Breast epithelium (tissue), 4 donors: ENCODE data around the gene PFKL. TPM values are rescaled to one million over a fixed set of nuclear protein-coding genes. Genes with fewer than 3 reads are reported as not detected.
"Not testable (repeated sequence)": the region's sequence is repeated elsewhere in the genome, so short reads cannot be mapped to it uniquely, and the experiment has no call there.

Experiments
- DNase-seq, 2 donors: peaks; one replicate each; pipeline ENCODE4 v3.0.0-alpha.2; 2019; ENCODE audit warnings: low spot score in 2 of 2
- H3K27ac ChIP-seq, 2 donors: fragments of 200-600 bp; sonication (generic) in 1 of 2; one replicate each; pipeline ENCODE4 v1.5.1; 2016 to 2019; ENCODE audit warnings: mild to moderate bottlenecking in 1 of 2
- H3K27me3 ChIP-seq, 2 donors: fragments of 200-600 bp; sonication (generic) in 1 of 2; one replicate each; pipeline versions ENCODE4 v1.5.1 to v1.6.0; 2017 to 2019; ENCODE audit warnings: control low read depth in 1 of 2, mild to moderate bottlenecking in 1 of 2
- H3K36me3 ChIP-seq: fragments of 200-600 bp; one replicate; pipeline ENCODE4 v1.5.1; 2019
- H3K4me1 ChIP-seq, 2 donors: fragments of 200-600 bp; sonication (generic); one replicate each; pipeline ENCODE4 v1.5.1; 2016 to 2019; ENCODE audit warnings: control low read depth in 1 of 2
- H3K4me3 ChIP-seq, 3 donors: fragments of 200-600 bp; sonication (generic); 1 replicate in 2 of 3; 2 replicates in 1 of 3; pipeline ENCODE4 v1.5.1; 2016 to 2019; ENCODE audit warnings: mild to moderate bottlenecking in 3 of 3, moderate library complexity in 2 of 3
- H3K9me3 ChIP-seq, 2 donors: fragments of 200-600 bp; sonication (generic) in 1 of 2; one replicate each; pipeline ENCODE4 v1.5.1; 2016 to 2019; ENCODE audit warnings: control low read depth in 1 of 2
- POLR2A ChIP-seq: fragments of 450-650 bp; IDR thresholded peaks from one replicate; pipeline ENCODE4 v1.6.1; 2016; ENCODE audit warnings: antibody characterized with exemption, mild to moderate bottlenecking, moderate library complexity
- POLR2AphosphoS5 ChIP-seq, 3 donors: sonication (generic); formaldehyde crosslinking; IDR thresholded peaks; one replicate each; pipeline ENCODE4 v1.6.1; 2017; ENCODE audit warnings: antibody characterized with exemption in 3 of 3
- intact Hi-C: fragments of 100-400 bp; cut with DNase I; formaldehyde crosslinking; loops from one replicate; pipeline ENCODE4 v1.15.1; 2023; ENCODE audit warnings: low total_unique reads
- total RNA-seq, 3 donors: library from RNA; depleted of rRNA; stranded (reverse); fragments of >200 nt; gene quantifications; one replicate each; pipeline ENCODE4 v1.1.0, GENCODE V29; 2016
- TF ChIP-seq, protein P1 (sequence below), 3 donors: fragments of 450-650 bp; IDR thresholded peaks; one replicate each; pipeline ENCODE4 v1.5.1; 2016 to 2017; ENCODE audit warnings: antibody characterized with exemption in 3 of 3, mild to moderate bottlenecking in 3 of 3, moderate library complexity in 3 of 3

The PFKL gene
- total RNA-seq, 3 donors from 2014 or later, result 80.9 to 101 (median 97.9) TPM

DNA sequence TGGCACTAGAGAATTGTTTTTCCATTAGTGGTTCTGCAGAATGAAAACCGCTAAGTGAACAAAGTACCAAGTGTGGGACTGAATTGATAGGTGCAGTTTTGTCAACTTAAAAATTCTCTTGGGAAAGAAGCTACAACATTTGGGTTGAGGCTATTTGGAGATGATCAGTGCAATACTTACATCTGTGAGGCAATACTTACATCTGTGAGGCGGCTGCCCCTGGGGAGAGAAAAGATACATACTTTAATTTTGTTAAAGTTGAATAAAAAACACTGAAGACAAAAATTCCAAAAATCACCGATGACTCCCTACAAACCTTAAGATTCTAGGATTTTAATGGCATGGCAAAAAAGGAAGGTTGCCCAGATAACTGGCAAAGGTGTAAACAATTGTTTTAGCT lies 37.6 kb downstream of the PFKL start:
- no peak for TF ChIP-seq POLR2AphosphoS5 (IDR thresholded peaks at IDR 0.05)
- TF ChIP-seq POLR2A, result no peak
- TF ChIP-seq, protein P1, sequence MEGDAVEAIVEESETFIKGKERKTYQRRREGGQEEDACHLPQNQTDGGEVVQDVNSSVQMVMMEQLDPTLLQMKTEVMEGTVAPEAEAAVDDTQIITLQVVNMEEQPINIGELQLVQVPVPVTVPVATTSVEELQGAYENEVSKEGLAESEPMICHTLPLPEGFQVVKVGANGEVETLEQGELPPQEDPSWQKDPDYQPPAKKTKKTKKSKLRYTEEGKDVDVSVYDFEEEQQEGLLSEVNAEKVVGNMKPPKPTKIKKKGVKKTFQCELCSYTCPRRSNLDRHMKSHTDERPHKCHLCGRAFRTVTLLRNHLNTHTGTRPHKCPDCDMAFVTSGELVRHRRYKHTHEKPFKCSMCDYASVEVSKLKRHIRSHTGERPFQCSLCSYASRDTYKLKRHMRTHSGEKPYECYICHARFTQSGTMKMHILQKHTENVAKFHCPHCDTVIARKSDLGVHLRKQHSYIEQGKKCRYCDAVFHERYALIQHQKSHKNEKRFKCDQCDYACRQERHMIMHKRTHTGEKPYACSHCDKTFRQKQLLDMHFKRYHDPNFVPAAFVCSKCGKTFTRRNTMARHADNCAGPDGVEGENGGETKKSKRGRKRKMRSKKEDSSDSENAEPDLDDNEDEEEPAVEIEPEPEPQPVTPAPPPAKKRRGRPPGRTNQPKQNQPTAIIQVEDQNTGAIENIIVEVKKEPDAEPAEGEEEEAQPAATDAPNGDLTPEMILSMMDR (IDR thresholded peaks at IDR 0.05), result no peak
- H3K27me3 ChIP-seq, result no peaks in the 10 kb centered on the region
- DNase-seq, result no peak
- H3K27ac ChIP-seq, result peak overlapping the region; percentile 99
- intact Hi-C loops, result no loop called here
- no peaks in the 10 kb centered on the region for H3K9me3 ChIP-seq
- H3K4me1 ChIP-seq, result peaks cover 0 to 7% of the 10 kb centered on the region in 2 donors
- H3K4me3 ChIP-seq, result peak overlapping the region in 1 of 3 donors; percentile 71
- H3K36me3 ChIP-seq, result no peaks in the 10 kb centered on the region

DNA sequence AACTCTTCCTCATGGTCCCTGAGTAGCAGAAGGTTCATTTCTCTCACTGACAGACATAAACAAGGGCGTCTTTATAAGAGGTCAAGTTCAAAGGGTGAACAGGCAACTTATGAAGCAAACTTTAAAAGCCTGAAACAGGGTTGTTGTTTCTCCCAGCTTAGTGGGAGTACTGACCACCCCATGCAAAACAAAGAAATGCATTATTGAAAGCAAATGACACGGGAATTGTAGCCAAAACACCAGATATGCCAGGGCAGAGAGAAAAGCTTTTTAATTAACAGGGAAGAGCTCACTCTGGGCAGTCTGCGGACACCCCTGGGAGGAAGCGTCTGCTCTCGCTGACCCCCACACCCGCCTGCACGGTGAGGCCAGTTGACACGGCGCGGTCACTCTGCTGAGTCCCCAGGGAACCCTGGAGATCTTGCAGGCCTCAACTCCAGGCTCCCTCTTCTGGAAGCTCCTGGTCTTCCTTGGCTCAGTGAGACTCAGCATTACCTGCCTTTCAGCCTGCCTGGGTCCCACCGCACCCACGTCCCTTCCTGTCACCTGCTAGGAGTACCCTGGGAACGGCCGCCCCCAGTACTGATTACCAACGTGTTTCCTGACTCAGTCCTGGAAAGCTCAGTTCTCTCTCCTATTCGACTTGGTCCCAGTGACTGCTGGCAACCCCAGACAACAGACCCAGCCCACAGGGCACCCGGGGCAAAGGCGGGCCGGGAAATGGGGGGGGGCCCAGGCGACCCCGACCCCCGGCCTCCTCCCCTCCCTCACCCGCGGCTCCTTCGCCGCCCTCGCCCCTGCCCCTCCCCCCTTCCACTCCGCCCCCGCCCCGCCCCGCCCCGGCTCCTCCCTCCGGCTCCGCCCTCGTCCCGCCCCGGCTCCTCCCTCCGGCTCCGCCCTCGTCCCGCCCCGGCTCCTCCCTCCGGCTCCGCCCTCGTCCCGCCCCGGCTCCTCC lies 38.4 kb downstream of the PFKL start:
- Histone ChIP-seq H3K4me1 (peaks cover 0 to 7% of the 10 kb centered on the region in 2 donors), H3K36me3 (no peaks in the 10 kb centered on the region), H3K27ac (peak overlapping the region; percentile 99), H3K4me3 (peak overlapping the region; percentile 44 to 89 (median 71)), H3K27me3 (no peaks in the 10 kb centered on the region), H3K9me3 (no peaks in the 10 kb centered on the region)
- intact Hi-C loops, result no loop called here
- TF ChIP-seq, protein P1 (IDR thresholded peaks at IDR 0.05), result peak in 2 of 3 donors; percentile 34 to 50
- TF ChIP-seq POLR2A (no peak), POLR2AphosphoS5 (IDR thresholded peaks at IDR 0.05) (peak in 2 of 3 donors; percentile 17 to 38)
- DNase-seq, result peak in 1 of 2 donors; percentile 78

DNA sequence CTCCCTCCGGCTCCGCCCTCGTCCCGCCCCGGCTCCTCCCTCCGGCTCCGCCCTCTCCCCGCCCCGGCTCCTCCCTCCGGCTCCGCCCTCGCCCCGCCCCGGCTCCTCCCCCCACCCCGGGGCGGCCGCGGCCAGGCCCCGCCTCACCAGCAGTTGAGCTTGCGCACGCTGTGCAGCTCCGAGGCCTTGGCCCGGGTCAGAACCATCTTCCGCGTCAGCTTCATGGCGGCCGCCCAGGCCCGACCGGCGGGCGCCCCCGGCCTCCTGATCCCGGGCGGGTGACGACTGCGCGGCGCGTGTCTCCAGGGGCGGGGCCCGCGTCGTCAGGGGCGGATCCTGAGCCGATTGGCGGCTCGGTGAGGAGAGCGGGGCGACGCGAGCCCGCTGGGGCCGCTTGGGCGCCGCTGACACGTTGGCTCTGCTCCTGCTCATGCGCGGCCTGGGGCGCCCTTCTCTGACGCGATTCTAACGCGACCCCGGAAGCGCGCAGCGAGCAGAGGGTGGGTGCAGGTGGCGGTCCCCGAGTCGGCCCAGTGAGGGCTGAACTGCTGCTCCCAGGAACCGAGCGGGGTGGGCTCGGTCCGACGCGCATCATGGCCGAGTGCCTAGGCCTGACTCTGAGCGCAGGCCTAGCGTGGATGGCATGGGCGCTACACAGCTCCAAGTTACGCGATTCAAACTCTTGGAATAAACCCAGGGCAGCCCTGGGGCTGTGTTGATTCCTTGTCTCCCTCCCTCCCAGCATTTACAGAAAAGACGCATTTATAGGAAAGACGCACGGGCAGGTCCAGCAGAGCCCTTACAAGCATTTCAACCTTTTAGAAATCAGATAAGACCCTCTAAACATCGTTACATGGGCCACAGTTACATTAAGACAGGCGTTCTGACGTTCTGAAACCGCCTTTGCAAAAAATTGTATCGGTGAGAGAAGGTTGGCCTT lies 39.4 kb downstream of the PFKL start, which contains the start of gene CFAP410:
Gene CFAP410 (minus strand): TSS at position 420 of the 940 bp plus-strand sequence. CDS start 196 bp downstream, at position 224.
- TF ChIP-seq POLR2A (peak; percentile 96), POLR2AphosphoS5 (IDR thresholded peaks at IDR 0.05) (peak; percentile 99)
- TF ChIP-seq, protein P1 (IDR thresholded peaks at IDR 0.05), result peak in 1 of 3 donors; percentile 17
- Histone ChIP-seq H3K4me3 (peak within 1 kb of the TSS; percentile 81 to 89 (median 86)), H3K27me3 (no peaks in the 10 kb centered on the region), H3K36me3 (no peaks in the 10 kb centered on the region), H3K9me3 (no peaks in the 10 kb centered on the region), H3K4me1 (peaks cover 0 to 7% of the 10 kb centered on the region in 2 donors), H3K27ac (peak within 1 kb of the TSS; percentile 99)
- DNase-seq, result peak; percentile 91 to 93
- intact Hi-C loops, result no loop called here

DNA sequence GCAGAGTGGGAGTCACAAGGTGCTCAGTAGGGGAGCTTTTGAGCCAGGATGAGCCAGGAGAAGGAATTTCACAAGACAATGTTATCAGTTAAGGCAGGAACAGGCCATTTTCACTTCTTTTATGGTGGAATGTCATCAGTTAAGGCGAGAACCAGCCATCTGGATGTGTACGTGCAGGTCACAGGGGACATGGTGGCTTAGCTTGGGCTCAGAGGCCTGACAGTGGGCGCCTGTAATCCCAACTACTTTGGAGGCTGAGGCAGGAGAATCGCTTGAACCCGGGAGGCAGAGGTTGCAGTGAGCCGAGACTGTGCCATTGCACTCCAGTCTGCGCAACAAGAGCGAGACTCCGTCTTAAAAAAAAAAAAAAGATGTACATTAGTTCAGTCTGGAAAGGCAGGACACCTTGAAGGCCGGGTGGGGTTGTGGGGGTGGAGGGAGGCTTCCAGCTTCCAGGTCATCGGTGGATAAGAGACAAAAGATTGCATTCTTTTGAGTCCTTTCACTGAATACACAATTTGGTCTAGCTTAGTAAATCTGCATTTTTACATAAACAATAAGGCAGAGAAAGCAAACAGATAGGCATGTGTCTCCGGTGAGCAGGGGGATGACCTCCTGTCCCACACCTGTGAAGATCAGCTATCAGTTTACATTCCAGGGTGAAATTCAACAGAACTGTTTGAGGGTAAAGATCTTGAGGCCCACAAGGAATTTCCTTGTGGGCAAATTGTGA lies 42.0 kb downstream of the PFKL start:
- not testable (repeated sequence) for H3K27ac ChIP-seq, H3K4me1 ChIP-seq, DNase-seq, H3K9me3 ChIP-seq, H3K36me3 ChIP-seq, H3K4me3 ChIP-seq, H3K27me3 ChIP-seq
- intact Hi-C loops, result loop anchor here (5.0 kb wide), 1 partner anchor 1550 kb away; no protein-coding TSS in a partner anchor

DNA sequence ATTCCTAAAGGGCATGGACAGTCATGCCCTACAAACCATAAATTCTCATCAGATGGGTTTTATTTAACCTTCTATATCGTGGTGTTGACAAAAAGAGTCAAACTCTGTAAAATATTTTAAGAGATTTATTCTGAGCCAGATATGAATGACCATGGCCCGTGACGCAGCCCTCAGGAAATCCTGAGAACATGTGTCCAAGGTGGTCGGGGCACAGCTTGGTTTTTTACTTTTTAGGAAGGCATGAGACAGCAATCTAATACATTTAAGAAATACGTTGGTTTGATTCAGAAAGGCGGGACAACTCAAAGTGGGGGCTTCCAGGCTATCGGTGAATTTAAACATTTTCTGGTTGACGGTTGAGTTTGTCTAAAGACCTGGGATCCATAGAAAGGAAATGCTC lies 43.1 kb downstream of the PFKL start:
- H3K4me3 ChIP-seq, H3K27me3 ChIP-seq, H3K36me3 ChIP-seq, H3K4me1 ChIP-seq, H3K27ac ChIP-seq, H3K9me3 ChIP-seq, DNase-seq: not testable (repeated sequence)
- intact Hi-C loops, result loop anchor here (5.0 kb wide), 1 partner anchor 1549 kb away; no protein-coding TSS in a partner anchor
